ENCODE results near the gene BPGM.
"Not testable (repeated sequence)": the region's sequence is repeated elsewhere in the genome, so short reads cannot be mapped to it uniquely, and the experiment has no call there.

The BPGM gene

DNA sequence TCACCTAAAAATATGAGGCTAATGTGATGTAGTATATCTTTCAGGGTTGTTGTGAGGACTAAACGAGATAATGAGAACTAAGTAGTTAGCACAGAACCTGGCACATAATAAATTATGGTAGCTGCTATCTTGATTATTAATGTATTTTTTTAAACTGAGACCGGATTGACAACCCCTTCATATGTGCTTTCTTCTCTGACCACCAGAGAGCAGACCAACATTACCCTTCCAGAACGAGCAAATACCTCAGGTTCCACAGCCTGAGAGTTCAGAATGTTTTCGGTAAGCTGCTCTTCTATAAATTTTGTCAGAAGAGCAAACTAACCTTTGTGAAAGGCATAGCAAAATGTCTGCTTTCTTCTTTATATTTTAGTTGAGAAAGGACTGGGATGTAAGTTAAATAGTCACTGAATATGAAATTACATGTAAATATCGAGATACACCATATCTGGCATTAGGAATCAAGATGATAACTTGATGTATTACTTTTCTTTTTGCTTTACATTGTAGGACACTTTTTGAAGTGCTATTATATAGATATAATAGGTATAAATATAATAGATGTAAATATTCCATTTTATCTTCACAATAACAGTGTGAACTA lies 13.6 kb upstream of the BPGM start:
- DNase-seq: peak; percentile 20

DNA sequence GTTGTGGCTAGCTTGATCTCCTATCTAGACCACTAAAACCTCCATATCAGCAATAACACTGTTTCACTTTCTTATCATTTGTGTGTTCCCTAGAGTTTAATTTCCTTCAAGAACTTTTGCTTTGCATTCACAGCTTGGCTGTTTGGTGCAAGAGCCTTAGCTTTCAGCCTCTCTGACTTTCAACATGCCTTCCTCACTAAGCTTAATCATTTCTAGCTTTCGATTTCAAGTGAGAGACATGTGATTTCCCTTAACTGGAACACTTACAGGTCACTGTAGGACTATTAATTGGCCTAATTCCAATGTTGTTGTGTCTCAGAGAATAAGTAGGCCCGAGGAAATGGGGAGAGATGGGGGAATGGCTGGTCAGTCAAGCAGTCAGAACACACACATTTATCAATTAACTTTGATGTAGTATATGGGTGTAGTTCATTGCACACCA lies 10.6 kb upstream of the BPGM start:
- DNase-seq: no peak

GRCh38 chr7:134637441-134637840 lies 9.2 kb upstream of the BPGM start:
- DNase-seq: no peak

- DNase-seq: no peak
These were observed 8.5 kb upstream of the BPGM start for GRCh38 chr7:134637934-134638719.

GRCh38 chr7:134639061-134639460 lies 7.6 kb upstream of the BPGM start:
- DNase-seq: no peak

GRCh38 chr7:134639683-134640279 lies 6.9 kb upstream of the BPGM start:
- no peak for DNase-seq

GRCh38 chr7:134640842-134641715 lies 5.6 kb upstream of the BPGM start:
- DNase-seq: no peak

DNA sequence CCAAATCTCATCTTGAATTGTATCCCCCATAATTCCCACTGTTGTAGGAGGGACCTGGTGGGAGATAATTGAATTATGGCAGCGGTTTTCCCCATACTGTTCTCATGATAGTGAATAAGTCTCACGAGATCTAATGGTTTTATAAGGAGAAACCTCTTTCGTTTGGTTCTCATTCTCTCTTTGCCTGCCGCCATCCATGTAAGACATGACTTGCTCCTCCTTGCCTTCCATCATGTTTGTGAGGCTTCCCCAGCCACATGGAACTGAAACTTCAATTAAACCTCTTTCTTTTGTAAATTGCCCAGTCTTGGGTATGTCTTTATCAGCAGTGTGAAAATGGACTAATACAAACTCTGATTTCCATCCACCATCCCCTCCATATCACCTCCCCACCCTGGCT lies 4.7 kb upstream of the BPGM start:
- not testable (repeated sequence) for DNase-seq

GRCh38 chr7:134643131-134643530 lies 3.5 kb upstream of the BPGM start:
- no peak for DNase-seq

- no peak for DNase-seq
These were observed 1.2 kb upstream of the BPGM start for GRCh38 chr7:134645478-134645877.

DNA sequence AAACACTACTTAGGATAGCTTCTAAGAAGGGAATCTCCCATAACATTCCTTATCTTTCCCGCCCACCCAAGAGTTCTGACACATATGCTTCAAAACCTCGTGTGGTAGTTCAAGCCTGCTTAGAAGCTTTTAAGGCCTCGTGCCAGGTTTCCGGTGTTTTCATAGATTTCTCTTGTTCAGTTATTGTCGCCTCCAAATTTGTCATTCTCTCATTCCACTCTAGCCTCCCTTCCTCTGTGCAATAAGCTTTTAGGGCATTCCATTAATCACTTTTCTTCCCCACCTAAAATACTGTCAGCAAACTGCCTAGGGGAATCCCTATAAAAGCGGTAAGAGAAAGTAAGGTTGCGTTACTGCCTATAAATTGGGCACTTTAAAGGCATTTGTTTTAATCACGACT lies 718 bp upstream of the BPGM start:
- DNase-seq: no peak

- no peak for DNase-seq
These were observed 1.8 kb downstream of the BPGM start for GRCh38 chr7:134648456-134648855.

- DNase-seq: no peak
These were observed 2.6 kb downstream of the BPGM start for GRCh38 chr7:134649226-134649775.

DNA sequence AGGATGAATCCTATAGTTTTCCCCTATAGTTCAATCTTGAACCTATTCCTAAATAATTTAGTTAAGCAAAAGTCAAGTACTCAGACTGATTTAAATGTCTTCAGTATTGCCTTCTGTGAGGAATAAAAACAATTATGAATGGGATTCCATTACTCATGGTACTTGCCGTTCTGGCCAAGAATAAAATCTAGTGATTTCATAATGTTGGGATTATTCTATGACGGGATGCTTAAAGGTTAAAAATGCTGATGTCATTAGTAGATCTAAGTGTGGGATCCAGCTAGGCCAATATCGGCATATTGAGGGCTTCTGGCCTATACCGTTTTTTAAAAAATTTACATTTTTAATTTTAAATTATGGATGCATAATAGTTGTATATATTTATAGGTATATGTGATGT lies 5.3 kb downstream of the BPGM start:
- DNase-seq: no peak

DNA sequence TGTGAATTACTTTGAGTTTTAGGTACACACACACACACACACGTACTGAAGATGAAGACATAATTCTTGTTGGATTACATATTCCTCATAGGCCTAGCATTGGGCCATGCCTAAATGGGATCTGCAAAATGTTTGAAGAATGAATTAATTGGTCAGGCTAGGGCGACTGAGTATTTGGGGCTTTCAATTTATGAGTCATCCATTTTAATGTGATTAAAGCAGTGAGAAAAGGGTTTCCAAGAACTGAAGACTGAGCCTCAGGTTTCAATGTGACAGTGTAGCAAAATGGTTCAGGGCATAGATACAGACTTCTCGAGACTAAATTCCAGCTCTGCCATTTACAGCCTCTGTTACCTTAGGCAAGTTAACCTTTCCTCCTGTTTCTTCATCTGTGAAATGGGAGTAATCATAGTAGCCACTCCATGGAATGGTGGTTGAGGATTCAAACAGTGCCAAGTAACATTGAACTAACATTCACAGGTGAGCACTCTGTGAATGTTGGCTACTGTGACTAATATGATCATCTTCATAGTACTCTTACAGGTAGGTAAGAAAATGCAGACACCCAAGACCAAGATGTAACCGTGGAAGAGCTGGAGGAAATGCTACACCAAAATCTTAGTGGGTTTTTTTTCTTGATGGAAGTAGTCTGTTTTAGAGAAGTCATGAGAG lies 7.6 kb downstream of the BPGM start:
- no peak for DNase-seq

GRCh38 chr7:134657526-134657925 lies 10.9 kb downstream of the BPGM start:
- no peak for DNase-seq

GRCh38 chr7:134660242-134660785 lies 13.7 kb downstream of the BPGM start:
- no peak for DNase-seq

- no peak for DNase-seq
These were observed 14.3 kb downstream of the BPGM start for GRCh38 chr7:134660961-134661376.

GRCh38 chr7:134662166-134662870 lies 15.7 kb downstream of the BPGM start:
- no peak for DNase-seq

GRCh38 chr7:134662871-134663205 lies 16.2 kb downstream of the BPGM start:
- DNase-seq: no peak

DNA sequence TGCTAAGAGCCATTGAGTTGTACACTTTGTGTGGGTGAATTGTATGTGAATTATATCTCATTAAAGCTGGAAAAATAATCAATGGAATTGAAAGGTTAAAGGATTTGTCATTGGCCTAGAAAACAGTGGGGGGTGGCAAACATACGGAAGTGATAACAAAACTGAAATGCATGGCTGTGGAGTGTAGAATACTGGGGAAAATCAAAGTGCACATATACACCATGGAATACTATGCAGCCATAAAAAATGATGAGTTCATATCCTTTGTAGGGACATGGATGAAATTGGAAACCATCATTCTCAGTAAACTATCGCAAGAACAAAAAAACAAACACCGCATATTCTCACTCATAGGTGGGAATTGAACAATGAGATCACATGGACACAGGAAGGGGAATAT lies 18.4 kb downstream of the BPGM start:
- DNase-seq: not testable (repeated sequence)
